Occipital lobe (tissue), 2 donors: ENCODE data around the gene ZRANB1. TPM values are rescaled to one million over a fixed set of nuclear protein-coding genes. Genes with fewer than 3 reads are reported as not detected.

ENCODE experiments used
- DNase-seq: peaks from one replicate; lab custom pipeline; 2025; lab: John Stamatoyannopoulos, UW
- total RNA-seq: library from RNA; depleted of rRNA; stranded (reverse); fragments of >200 nt; gene quantifications from one replicate; pipeline ENCODE4 v1.2.3, GENCODE V29; 2014

The ZRANB1 gene
- total RNA-seq, 1 donor from 2014 or later, result 78.6 TPM

DNA sequence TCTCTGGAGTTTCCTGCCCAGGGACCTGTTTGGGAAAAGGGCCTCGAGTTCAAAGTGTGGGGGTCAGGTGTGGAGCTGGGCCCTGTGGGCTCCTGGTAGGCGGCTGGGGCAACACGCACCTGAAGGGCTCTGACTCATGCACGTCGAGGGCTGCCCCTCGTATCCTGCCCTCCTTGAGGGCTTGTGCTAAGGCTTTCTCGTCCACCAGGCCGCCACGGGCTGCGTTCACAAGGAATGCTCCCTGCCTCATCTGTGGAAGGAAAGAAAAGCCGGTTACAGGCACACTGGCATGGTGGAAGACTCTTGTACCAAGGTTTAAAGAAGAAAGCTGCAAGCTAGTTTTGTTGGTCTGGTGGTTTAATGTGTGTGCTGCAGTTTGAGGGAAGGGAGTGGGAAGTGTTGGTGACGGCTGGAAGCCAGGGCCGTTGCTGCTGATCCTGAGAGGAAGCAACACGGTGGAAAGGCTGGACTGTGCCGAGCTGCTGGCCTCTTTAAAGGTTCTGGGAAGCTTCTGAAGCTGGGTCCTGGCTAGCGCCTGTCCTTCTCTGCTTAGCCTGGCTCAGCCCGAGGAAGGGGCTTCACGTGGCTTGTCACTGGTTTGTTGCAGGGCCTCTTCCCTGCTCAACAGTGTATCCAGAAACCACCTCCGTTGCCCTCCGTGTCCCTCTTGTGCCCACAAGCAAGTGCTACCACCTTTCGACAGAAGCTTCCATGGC is 52.0 kb downstream of the ZRANB1 start:
- no peak for DNase-seq

DNA sequence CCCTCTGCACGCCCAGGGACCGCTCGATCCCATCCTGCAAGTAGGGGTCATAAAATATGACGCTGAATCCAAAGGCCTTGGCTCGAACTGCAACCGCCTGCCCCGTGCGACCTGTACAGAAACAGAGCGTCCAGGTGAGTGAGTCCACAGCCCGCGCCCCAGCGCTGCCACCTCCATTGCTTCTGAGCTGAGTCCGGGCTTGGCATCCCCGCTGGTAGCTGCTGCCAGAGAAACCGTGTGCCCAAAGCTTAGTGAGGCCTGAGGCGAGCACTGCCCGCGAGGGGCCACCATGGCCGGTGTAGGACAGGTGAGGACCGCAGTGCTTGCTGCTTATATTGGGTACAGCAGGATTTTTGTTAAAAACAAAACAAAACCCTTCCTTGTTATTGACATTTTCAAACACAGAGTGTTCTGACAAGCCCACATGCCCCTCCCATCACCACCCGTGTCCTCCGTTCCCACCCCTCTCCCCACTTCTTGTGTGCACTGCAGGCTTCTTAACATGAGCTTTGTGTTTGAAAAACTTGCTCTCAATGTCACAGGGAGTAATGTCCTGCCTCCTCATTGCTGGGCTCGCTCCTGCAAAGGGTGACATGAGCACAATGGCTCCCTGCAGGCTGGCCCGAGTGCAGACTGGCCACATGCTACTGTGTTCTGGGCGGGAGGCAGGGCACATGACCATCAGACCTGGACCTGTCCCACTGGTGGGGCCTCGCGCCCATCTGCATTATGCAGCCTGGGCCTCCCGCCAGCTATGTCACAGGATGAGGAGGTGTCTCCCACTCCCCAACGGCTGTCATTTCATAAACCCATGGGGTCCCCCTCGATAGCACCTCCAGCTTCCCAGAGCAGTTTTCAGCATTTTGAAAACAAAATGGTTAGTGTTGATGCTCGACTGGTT is 52.9 kb downstream of the ZRANB1 start:
- DNase-seq, result no peak

DNA sequence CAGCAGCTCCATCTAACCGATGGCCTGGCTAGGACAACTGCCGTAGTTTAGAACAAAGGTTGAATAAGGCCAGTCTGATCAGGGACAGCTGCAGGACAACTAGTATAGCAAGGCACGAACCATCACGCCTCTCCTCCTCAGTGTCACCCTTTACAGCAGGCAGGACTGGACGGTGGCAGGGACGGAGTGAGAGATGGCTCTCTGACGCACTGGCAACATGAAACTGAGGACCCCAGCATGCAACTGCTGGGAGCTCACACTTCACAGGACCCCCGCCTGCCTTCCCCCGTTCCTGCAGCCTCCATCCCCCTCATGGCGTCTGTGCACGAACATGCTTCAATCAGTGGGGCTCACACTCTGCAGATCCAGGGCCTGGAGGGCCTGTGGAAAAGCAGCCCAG is 53.7 kb downstream of the ZRANB1 start:
- DNase-seq, result no peak

DNA sequence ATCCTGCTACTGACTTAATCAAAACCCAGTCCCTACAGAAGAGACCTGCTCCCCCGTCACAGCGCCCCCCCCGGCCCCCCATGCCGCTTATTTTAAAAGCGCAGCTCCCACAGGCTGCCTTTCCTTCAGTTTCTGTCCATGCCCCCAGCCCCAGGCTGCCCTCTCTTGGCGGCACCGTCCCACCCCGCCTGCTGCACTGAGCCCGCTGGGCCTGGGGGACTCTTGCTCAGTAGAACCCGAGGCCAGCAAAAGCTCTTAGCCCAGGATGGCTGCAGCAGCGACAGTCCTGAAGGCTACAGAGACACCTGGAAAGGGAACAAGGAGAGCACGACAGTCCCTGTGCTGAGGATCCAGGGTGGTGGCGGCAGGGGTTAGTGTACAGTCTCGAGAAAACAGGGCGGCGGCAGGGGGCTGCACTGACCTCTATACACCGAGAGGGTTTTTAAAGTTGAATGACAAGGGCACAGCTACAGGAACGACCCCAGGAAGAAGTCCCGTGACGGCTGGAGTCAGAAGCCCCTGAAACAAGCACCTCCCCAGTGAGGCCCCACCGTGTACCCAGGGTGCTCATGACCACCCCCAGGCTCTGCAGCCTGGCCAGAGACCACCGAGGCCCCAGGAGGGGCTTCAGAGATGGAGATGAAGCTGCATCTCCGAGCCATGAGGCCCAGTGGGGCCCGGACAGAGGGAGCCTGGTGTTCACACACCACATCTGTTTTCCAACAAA is 54.4 kb downstream of the ZRANB1 start:
- DNase-seq, result no peak

DNA sequence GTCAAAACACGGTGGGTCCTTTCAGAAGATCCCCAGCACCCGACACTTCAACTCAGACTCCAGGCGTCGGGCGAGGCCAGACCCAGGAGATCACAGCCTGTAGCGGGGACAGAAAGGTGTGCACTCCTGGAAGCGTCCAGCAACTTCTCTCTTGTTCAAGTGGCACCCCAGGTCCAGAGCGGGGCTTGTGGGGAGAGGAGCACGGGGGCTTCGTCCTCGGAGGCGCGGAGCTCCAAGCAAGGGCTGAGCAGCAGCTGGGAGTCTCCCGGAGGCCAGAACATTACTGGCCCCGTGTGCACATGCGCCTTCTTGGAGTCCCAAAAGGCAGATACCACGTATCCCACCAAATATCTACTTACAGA is 54.9 kb downstream of the ZRANB1 start:
- no peak for DNase-seq

DNA sequence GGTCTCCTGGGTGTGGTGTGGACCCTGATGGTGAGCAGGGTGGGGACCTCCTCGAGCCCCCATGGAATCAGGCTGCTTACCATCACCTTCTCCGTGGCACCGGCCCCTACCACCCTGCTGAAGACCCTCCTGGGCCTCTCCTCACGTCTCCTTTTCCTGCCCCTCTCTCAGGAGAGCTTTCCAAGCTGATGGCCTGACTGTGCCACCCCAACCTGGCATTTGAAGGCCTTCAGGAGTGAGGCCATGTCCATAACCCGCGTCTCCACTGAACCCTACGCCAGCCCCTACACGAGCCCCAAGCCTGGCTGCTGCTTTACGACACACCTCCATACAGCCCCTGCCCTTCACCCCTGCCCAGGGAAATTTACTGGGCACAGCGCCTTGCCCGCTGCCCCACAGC is 55.4 kb downstream of the ZRANB1 start:
- DNase-seq, result no peak

DNA sequence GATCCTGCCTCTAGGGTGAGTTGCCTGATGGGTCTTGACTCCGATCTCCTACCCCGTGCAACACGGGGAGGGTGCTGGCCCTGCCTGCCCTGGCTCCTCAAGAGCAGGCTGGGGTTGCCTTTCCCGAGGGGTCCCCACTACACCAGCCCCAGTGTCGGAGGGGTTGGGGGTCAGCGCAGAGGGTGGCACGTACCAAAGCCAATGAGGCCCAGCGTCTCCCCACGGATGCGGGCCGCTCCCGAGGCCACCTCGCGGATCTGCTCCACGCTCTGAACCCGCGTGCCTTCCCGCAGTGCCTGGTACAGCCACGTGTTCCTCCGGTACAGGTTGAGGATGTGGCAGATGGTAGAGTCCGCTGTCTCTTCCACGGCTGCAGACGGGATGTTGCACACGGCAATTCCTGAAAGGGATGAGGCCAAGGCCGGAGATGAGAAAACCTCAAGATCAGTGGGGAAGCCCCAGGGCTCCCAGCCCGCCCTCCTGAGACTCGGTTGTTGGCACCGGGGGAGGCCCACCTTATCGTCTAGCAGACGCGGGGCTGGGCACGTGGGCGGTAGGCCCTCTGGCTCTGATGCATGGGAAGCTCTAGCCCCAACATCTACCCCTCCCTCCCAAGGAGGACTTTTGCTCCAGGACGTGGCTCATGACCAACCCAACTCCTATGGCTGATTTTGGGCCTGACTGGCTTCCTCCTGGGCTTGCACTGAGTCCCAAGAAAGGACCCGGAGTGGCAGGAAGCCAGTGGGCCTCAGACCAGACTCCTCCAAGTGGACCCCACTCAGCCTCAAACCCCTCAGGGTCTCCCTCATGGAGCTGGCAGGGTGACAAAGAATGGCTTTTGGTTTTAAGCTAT is 56.1 kb downstream of the ZRANB1 start:
- no peak for DNase-seq

DNA sequence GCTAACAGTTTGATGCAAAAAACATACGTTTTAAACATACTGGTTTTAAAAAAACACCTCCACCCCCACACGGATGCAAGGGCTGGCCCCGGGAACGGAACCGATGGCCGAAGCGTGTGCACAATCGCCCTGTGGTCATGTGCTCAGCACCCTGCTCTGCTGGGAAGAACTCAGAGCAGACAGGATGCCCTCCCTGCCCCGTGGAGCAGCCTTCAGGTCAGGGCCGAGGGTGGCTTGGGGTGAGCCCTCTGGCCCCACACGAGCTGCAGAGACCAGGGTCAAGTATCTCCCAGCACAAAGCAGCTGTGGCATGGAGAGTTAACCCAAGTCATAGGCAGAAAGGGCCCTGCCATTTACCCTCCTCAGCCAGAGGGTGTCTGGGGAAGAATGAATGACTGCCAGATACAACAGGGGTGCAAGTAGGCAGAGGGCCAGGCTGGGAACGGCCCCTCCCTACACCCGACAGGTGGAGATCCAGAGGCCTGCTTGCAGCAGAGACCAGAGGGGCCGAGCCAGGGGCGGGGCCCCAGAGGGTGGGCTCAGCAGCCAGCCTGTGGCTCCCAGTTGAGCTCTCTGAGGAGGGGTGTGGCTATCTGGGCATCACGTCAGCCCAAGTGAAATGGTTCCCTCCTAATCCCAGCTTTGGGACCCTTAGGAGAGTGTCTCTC is 56.8 kb downstream of the ZRANB1 start:
- no peak for DNase-seq

DNA sequence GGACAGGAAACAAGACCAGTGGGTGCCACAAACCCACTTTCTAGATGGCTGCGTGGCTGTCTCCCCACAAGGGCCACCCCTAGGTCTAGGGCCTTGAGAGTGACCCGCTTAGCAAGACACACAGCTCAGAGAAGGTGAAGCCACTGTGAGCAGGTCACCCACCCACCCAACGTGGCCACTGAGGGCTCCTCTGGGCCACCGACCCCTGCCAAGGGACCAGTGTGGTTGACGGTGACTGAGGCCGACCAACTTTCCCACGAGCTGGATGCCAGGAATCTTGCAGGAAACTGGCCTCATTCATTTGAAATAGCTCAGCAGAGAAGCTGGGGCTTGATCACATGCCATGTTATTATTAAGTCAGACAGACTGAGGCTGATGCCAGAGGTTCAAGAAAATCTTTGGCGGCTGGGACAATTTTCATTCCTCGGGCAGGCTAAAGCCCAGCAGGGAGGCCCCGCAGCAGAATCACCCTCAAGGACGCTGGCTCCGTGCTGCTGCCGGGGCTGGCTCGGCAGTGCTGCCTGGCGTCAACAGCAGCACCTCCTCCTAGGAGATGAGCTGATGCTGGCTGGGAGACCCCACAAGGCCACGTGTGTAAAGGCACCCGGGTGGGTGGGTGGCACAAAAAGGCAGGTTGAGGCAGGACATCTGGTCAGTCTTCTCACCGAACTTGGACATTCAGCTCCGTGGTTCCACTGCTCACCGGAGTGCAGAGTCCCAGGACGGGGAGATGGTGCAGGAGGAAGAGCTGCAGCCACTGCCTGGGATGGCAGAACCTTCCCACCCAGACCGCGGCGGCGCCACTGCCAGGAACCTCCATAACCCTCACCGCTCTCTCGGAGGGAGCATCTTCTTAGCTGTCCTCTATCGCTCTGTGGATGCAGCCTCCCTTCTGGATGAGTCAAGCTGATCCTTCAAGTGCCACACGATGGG is 57.8 kb downstream of the ZRANB1 start:
- DNase-seq, result no peak

DNA sequence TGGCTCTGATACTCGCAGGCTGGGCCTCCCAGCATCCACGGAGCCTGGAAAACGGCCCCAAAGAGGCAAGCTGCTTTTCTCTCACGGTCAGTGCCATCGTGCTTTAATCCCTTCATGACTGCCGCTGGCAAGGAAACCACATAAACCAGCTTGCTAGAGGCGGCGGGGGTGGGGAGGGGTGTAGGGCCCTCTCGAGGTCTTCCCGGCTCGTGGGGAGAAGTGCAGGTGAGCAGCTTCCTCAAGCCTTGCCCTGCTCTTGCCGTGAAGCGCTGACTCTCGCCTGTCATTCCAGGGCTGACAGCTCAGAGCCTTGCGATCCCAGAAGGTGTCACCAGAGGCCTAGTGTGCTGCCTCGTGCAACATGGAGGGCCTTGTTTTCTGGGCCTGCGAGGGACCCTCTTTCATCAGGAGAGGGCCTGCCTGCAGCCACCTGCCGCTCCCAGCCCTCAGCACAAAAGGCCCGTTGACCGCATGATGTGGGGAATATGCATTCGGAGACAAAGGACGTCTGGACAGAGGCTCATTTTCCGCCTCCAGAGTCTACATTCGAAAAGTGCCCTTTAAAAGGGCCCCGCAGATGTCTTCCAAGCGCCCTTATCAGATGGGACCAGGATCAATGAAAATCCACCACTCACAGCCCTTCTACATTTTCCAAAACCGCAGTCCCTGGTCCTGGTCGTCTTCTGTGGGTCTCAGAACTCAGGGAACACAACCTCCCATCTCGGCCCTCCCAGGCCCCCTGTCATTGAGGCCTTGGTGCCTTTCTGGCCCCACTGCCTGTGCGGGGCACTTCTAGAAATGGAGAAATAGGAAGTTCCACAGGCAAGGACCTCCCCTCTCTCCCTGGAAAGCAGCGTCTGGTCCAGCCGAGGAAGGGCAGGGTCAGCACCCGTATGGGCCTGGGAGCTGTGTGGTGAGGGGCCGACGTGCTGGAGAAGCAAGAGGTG is 58.7 kb downstream of the ZRANB1 start:
- no peak for DNase-seq

DNA sequence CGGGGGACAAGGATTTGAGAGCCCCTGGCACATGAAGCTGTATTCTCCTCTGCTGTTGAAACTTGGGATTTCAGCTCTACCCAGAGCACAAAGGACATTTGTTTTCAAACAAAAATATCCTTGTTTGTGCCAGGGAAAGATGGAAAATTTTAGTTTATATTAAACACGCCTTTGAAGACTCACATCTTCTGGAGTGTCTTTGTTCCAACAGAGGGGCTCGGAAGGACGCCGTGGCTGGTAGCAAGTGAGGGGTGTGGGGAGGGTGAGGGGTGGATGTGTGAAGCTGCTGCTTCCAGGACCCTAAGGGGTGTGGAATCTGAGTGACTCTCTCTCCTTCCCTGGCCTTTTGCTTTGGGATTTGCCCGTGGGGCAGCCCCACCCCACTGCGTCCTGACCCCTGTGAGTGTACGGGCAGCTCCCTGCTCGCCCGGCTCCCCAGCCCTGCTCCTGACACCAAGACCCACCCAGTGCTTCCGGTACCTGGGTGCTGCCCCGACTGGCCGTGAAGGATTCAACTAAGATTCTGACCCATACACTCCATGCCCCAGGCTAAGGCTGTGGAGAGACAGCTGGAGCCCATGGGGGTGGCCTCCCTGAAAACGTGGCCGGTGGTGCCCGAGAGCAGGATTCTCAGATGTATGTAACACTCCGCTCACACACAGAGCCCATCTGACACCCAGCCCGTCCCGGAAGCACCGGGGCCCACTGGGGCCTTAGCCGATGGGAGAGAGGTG is 59.6 kb downstream of the ZRANB1 start:
- DNase-seq, result no peak

DNA sequence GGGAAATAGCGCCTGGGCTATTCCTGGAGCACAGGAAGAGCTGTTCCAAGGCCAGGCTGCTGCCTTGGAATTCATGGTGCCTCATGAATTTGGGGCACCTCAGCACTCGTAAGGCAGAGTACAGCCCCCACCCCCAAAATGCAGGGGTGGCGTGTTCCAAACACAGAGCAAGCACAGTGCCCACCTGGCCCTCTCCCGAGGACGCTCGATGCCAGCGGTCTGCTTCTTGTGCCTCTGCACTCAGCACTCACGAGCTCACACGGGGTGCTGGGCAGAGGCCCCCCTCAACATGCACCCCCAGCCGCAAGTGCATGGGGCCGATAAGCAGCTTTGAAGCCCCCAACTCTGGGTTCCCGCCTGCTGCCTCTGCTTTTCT is 60.1 kb downstream of the ZRANB1 start:
- no peak for DNase-seq

DNA sequence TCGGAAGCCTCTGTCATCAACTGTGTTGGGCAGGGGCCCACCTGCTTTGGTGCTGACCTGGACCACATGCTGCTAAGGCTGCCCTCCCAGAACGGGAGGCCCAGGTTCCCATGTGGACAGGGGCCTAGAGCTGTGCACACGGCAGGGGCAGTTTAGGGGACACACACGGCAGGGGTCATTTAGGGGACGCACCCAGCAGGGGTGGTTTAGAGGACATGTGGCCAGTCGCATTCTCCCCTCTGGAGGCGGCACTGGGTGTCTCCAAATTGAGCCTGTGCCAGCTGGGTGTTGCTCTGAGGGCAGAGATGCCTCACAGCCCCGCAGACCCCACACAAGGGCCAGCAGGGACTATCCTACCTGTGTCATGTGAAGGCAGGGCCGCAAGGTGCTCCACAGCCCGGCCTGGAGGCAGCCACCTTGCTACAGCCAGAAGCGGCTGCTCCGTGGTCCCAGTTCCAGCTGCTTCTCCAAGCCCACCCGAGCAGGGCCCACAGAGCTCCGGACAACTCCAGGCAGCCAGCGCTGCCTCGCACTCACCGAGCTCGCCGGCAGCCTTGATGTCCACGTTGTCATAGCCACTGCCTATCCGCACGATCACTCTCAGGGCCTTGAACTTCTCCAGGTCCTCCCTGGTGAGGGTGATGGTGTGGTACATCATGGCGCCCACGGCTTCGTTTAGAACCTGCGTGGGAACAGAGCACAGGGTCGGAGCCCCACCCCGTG is 60.7 kb downstream of the ZRANB1 start:
- no peak for DNase-seq

DNA sequence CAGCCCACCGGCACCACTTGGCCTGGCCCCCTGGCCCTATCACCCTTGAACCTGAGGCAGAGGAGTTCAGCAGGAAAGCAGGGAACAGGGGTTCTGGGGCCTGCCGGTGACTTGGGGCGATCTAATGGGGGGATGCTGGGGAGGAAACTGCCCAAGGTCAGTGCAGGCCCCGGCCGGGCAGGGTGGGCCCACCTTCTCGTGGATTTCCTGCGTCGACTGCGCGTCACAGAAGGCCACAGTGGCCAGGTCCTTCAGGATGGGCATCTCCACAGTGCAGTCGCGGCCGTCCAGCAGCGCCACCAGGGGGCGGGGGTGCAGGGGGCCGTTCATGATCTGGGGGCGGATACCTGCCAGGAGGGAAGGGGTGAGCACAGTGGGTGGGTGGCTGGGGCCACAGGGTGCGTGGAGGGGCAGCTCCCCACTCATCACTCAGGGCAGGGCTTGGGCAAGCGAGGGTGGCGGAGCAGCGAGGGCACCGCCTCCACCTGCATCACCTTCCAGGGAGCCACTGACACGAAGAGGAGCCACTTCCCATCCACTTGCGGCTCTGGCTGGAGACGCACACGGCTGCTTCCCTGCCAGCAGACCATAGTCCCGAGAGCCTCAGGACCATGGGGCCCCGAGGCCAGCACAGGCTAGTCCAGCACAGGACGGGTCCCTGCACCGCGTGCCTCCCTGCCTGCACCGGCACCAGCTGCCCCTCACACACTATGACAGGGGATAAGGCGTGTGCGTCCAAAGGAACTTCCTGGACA is 61.4 kb downstream of the ZRANB1 start:
- no peak for DNase-seq

DNA sequence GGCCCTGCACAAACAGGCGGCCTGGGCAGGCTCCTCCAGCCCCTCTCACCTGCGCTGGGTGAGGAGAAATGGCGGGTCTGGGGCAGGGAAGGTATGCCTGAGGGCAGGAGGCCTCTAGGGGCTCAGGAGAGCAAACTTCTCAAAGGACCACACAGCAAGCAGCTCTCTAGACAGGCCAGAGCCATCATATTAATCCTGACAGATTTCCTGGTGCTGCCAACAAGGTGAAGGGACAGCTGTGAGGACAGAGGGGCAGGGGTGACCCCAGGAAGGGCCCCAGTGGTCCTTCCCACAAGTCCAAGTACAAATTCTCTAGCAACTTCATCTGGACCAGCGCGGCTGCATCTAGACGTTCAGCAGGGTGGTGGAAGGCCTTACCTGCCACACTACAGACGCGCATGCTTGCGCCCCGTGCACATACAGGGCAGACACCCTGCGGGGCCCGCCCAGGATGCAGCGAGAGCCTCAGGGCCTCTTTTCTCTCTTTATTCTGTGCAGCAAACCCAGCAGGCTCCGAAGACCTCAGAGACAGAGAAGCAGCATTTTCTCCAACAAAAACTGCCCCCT is 62.1 kb downstream of the ZRANB1 start:
- DNase-seq, result no peak
